Erythroblast (primary cell): ENCODE data around the gene C5orf52.

ENCODE experiments used
- GATA1 ChIP-seq: IDR thresholded peaks from 2 replicates; pipeline ENCODE4 v1.6.1; 2011; ENCODE audit warnings: low read depth, mild to moderate bottlenecking, control low read depth, low read length, moderate library complexity
- POLR2A ChIP-seq: IDR thresholded peaks from 2 replicates; pipeline ENCODE4 v1.6.1; 2011; ENCODE audit warnings: mild to moderate bottlenecking, low read length

GRCh38 chr5:157710882-157711281 lies 39.5 kb downstream of the C5orf52 start:
- no peak for TF ChIP-seq POLR2A
- no peak for TF ChIP-seq GATA1
